Neural cell (in vitro differentiated cells): ENCODE data around the gene MSLN. TPM values are rescaled to one million over a fixed set of nuclear protein-coding genes. Genes with fewer than 3 reads are reported as not detected.

Source experiments
- H2AFZ ChIP-seq: fragments of 200-600, 300-800 bp; sonication (generic), shearing (Covaris generic); 2 replicates; pipeline ENCODE4 v1.6.0; 2014; ENCODE audit warnings: low read depth, mild to moderate bottlenecking, antibody characterized with exemption, low read length, moderate library complexity
- H3F3A ChIP-seq: fragments of 200-600 bp; shearing (Covaris generic); 2 replicates; pipeline ENCODE4 v1.6.1; 2016; ENCODE audit warnings: mild to moderate bottlenecking, moderate library complexity, mixed read lengths, antibody characterized with exemption, low read length; ENCODE audit not compliant: insufficient read depth, poor library complexity, severe bottlenecking
- H3K27ac ChIP-seq: fragments of 200-600, 300-800 bp; sonication (generic), shearing (Covaris generic); 2 replicates; pipeline ENCODE4 v1.5.1; 2014; ENCODE audit warnings: mild to moderate bottlenecking, low read length, moderate library complexity
- H3K27me3 ChIP-seq: fragments of 300-800, 200-600 bp; sonication (generic), shearing (Covaris generic); 2 replicates; pipeline ENCODE4 v1.6.0; 2014; ENCODE audit warnings: mild to moderate bottlenecking, low read depth, low read length, moderate library complexity; ENCODE audit not compliant: insufficient read depth
- H3K36me3 ChIP-seq: fragments of 300-800, 200-600 bp; sonication (generic), shearing (Covaris generic); 2 replicates; pipeline ENCODE4 v1.5.1; 2014; ENCODE audit warnings: mild to moderate bottlenecking, antibody characterized with exemption, low read length, moderate library complexity; ENCODE audit not compliant: insufficient read depth
- H3K4me2 ChIP-seq: fragments of 300-800, 200-600 bp; sonication (generic), shearing (Covaris generic); 2 replicates; pipeline ENCODE4 v1.6.0; 2014; ENCODE audit warnings: mild to moderate bottlenecking, low read length
- H3K4me3 ChIP-seq: fragments of 300-800, 200-600 bp; sonication (generic), shearing (Covaris generic); 2 replicates; pipeline ENCODE4 v1.5.1; 2014; ENCODE audit warnings: mild to moderate bottlenecking, low read length, moderate library complexity
- H3K79me2 ChIP-seq: fragments of 200-600 bp; shearing (Covaris generic); replicated peaks from 2 replicates; pipeline ENCODE4 v1.6.0; 2014; ENCODE audit warnings: mild to moderate bottlenecking, low read length, moderate library complexity; ENCODE audit not compliant: insufficient read depth
- H3K9ac ChIP-seq: fragments of 300-800, 200-600 bp; sonication (generic), shearing (Covaris generic); 2 replicates; pipeline ENCODE4 v1.6.1; 2016; ENCODE audit warnings: mild to moderate bottlenecking, low read length, mixed read lengths
- H3K9me2 ChIP-seq: fragments of 200-600 bp; shearing (Covaris generic); 2 replicates; pipeline ENCODE4 v1.6.1; 2016; ENCODE audit warnings: mild to moderate bottlenecking, low read length, mixed read lengths; ENCODE audit not compliant: insufficient read depth
- H3K9me3 ChIP-seq: fragments of 200-600, 300-800 bp; sonication (generic), shearing (Covaris generic); 2 replicates; pipeline ENCODE4 v1.6.1; 2016; ENCODE audit warnings: mild to moderate bottlenecking, mixed run types, low read length, moderate library complexity, mixed read lengths
- H4K20me1 ChIP-seq: fragments of 200-600 bp; shearing (Covaris generic); 2 replicates; pipeline ENCODE4 v1.6.1; 2016; ENCODE audit warnings: mild to moderate bottlenecking, mixed run types; ENCODE audit not compliant: insufficient read depth
- CTCF ChIP-seq: fragments of 450-650 bp; IDR thresholded peaks from 2 replicates; pipeline ENCODE4 v1.5.1; 2014; ENCODE audit warnings: antibody characterized with exemption, mild to moderate bottlenecking, moderate library complexity; ENCODE audit not compliant: poor library complexity, severe bottlenecking
- EP300 ChIP-seq: fragments of 450-650 bp; conservative IDR thresholded peaks from 2 replicates; pipeline ENCODE4 v1.6.1; 2014; ENCODE audit warnings: antibody characterized with exemption, mild to moderate bottlenecking, moderate library complexity; ENCODE audit not compliant: poor library complexity, severe bottlenecking
- MXI1 ChIP-seq: fragments of 450-650 bp; conservative IDR thresholded peaks from 2 replicates; pipeline ENCODE4 v1.6.1; 2014; ENCODE audit warnings: antibody characterized with exemption, mild to moderate bottlenecking; ENCODE audit not compliant: poor library complexity, severe bottlenecking
- POLR2AphosphoS5 ChIP-seq: IDR thresholded peaks from 2 replicates; pipeline ENCODE4 v1.6.1; 2012
- RAD21 ChIP-seq: fragments of 450-650 bp; conservative IDR thresholded peaks from 2 replicates; pipeline ENCODE4 v1.6.1; 2014; ENCODE audit warnings: antibody characterized with exemption, mild to moderate bottlenecking, moderate library complexity
- REST ChIP-seq: IDR thresholded peaks from 2 replicates; pipeline ENCODE4 v1.6.1; 2012; ENCODE audit warnings: borderline replicate concordance
- SMC3 ChIP-seq: fragments of 450-650 bp; conservative IDR thresholded peaks from 2 replicates; pipeline ENCODE4 v1.6.1; 2014; ENCODE audit warnings: antibody characterized with exemption, mild to moderate bottlenecking, moderate library complexity; ENCODE audit not compliant: poor library complexity
- TAF1 ChIP-seq: IDR thresholded peaks from 2 replicates; pipeline ENCODE4 v1.6.1; 2012; ENCODE audit warnings: low read depth
- polyA plus RNA-seq: library from polyadenylated mRNA; depleted of rRNA; stranded (reverse); fragments of >200 nt; gene quantifications from 2 replicates; pipeline ENCODE4 v1.2.3, GENCODE V29; 2014

MSLN gene
- polyA plus RNA-seq, 1 donor from 2014 or later: 0.63 TPM

GRCh38 chr16:725463-726187 is 34.9 kb upstream of the MSLN start:
- H3K9me2 ChIP-seq: no peaks in the 10 kb centered on the region
- no peak overlapping the region for H3K4me2 ChIP-seq
- H3K36me3 ChIP-seq: no peaks in the 10 kb centered on the region
- H2AFZ ChIP-seq: no peak overlapping the region
- no peak overlapping the region for H3K9ac ChIP-seq
- no peaks in the 10 kb centered on the region for H4K20me1 ChIP-seq
- TF ChIP-seq RAD21 (no peak), CTCF (no peak), MXI1 (no peak), SMC3 (no peak)
- no peaks in the 10 kb centered on the region for H3F3A ChIP-seq
- no peak overlapping the region for H3K27ac ChIP-seq
- H3K4me3 ChIP-seq: no peak overlapping the region
- peaks cover 7% of the 10 kb centered on the region for H3K27me3 ChIP-seq
- H3K79me2 ChIP-seq: no peaks in the 10 kb centered on the region
- H3K9me3 ChIP-seq: no peaks in the 10 kb centered on the region

GRCh38 chr16:726188-726437 is 34.4 kb upstream of the MSLN start:
- Histone ChIP-seq H3K9ac (peak overlapping the region; percentile 9), H2AFZ (no peak overlapping the region), H3K36me3 (no peaks in the 10 kb centered on the region), H3K27me3 (peaks cover 7% of the 10 kb centered on the region), H3K9me2 (no peaks in the 10 kb centered on the region), H3K27ac (no peak overlapping the region), H4K20me1 (no peaks in the 10 kb centered on the region), H3K9me3 (no peaks in the 10 kb centered on the region), H3K79me2 (no peaks in the 10 kb centered on the region), H3K4me2 (no peak overlapping the region), H3K4me3 (no peak overlapping the region), H3F3A (no peaks in the 10 kb centered on the region)
- TF ChIP-seq MXI1 (no peak), POLR2AphosphoS5 (no peak), REST (no peak), TAF1 (no peak), EP300 (no peak)
